GM12878 (cell line): ENCODE results near the gene AGR3. TPM values are rescaled to one million over a fixed set of nuclear protein-coding genes. Genes with fewer than 3 reads are reported as not detected.

Experiments
- ATAC-seq: fragments of 200-7000 bp; cut with Tn5 transposase; 3 replicates; pipeline ENCODE4 v1.9.1; 2020; ENCODE audit warnings: mild to moderate bottlenecking, moderate library complexity
- BruUV-seq: library from RNA; stranded (reverse); fragments of 400-500 nt; replicated peaks from 2 replicates; lab custom pipeline; 2021; lab: Mats Ljungman, UMichigan
- CTCF ChIA-PET: fragments of 300-600 bp; sonication (Branson Sonifier 250); formaldehyde crosslinking; extraction: SDS; loops from one replicate; lab custom pipeline; 2021; ENCODE audit warnings: inconsistent platforms; lab: Yijun Ruan, JAX
- POLR2A ChIA-PET: fragments of 350-600 bp; formaldehyde crosslinking; extraction: SDS; loops from one replicate; lab custom pipeline; 2021; ENCODE audit warnings: inconsistent platforms; lab: Charles Lee
- RAD21 ChIA-PET: fragments of 300-600 bp; sonication (Branson Sonifier 250); formaldehyde crosslinking; loops from one replicate; lab custom pipeline; 2023; ENCODE audit warnings: antibody characterized with exemption; ENCODE audit not compliant: unreplicated experiment; lab: Charles Lee
- SMC1A ChIA-PET: fragments of 300-600 bp; sonication (Branson Sonifier 250); formaldehyde crosslinking; loops from one replicate; lab custom pipeline; 2023; ENCODE audit not compliant: unreplicated experiment, uncharacterized antibody; lab: Charles Lee
- DNase-seq: peaks from one replicate; pipeline ENCODE4 v3.0.0-alpha.2; 2011; ENCODE audit warnings: low read depth, low spot score
- FAIRE-seq: peaks from 3 replicates; lab custom pipeline; 2011; peaks lifted over from hg19 to GRCh38; lab: Jason Lieb, UNC
- H2AFZ ChIP-seq: 2 replicates; pipeline ENCODE4 v1.6.0; 2011; ENCODE audit warnings: low read depth, low read length, control low read depth; ENCODE audit not compliant: control insufficient read depth
- H3K27ac ChIP-seq: 2 replicates; pipeline ENCODE4 v1.5.1; 2011; ENCODE audit warnings: control low read depth; ENCODE audit not compliant: control insufficient read depth, insufficient read depth
- H3K27me3 ChIP-seq, 2 experiments: replicated peaks in 1 of 2; 2 replicates each; pipeline versions ENCODE4 v1.6.0 to v1.6.1; 2011; ENCODE audit warnings: low read length in 1 of 2; ENCODE audit not compliant: control insufficient read depth in 2 of 2, insufficient read depth in 2 of 2
- H3K36me3 ChIP-seq, 2 experiments: 2 replicates each; pipeline ENCODE4 v1.5.1; 2011; ENCODE audit warnings: low read length in 1 of 2; ENCODE audit not compliant: control insufficient read depth in 2 of 2, insufficient read depth in 2 of 2
- H3K4me1 ChIP-seq: 2 replicates; pipeline ENCODE4 v1.6.1; 2011; ENCODE audit warnings: mild to moderate bottlenecking, low read length, moderate library complexity, mixed read lengths; ENCODE audit not compliant: control insufficient read depth, insufficient read depth
- H3K4me2 ChIP-seq: 2 replicates; pipeline ENCODE4 v1.6.0; 2011; ENCODE audit warnings: control low read depth; ENCODE audit not compliant: control insufficient read depth, insufficient read depth
- H3K4me3 ChIP-seq: fragments of 200-600 bp; sonication (generic); 2 replicates; pipeline ENCODE4 v1.5.1; 2016
- H3K79me2 ChIP-seq: 2 replicates; pipeline ENCODE4 v1.6.0; 2011; ENCODE audit warnings: low read length; ENCODE audit not compliant: control insufficient read depth, insufficient read depth
- H3K9ac ChIP-seq: 2 replicates; pipeline ENCODE4 v1.8.0; 2011; ENCODE audit warnings: low read length, control low read depth, mixed read lengths; ENCODE audit not compliant: control insufficient read depth, insufficient read depth
- H3K9me3 ChIP-seq: replicated peaks from 3 replicates; pipeline ENCODE4 v1.5.1; 2011; ENCODE audit warnings: mild to moderate bottlenecking, low read length; ENCODE audit not compliant: control insufficient read depth, insufficient read depth
- H4K20me1 ChIP-seq: 2 replicates; pipeline ENCODE4 v1.6.0; 2011; ENCODE audit not compliant: control insufficient read depth, insufficient read depth
- CHD4 ChIP-seq: fragments of 200-600 bp; sonication (generic); IDR thresholded peaks from 2 replicates; pipeline ENCODE4 v1.6.1; 2016; ENCODE audit warnings: mild to moderate bottlenecking
- JUNB ChIP-seq: IDR thresholded peaks from 2 replicates; pipeline ENCODE4 v1.6.1; 2016; ENCODE audit warnings: antibody characterized with exemption, mild to moderate bottlenecking
- MYB ChIP-seq: fragments of 150-350 bp; IDR thresholded peaks from 2 replicates; pipeline ENCODE4 v1.6.1; 2014; ENCODE audit warnings: mild to moderate bottlenecking, low read depth, low read length, borderline replicate concordance
- RBBP5 ChIP-seq: fragments of 200-600 bp; sonication (generic); conservative IDR thresholded peaks from 2 replicates; pipeline ENCODE4 v1.6.1; 2016
- TBL1XR1 ChIP-seq: IDR thresholded peaks from 2 replicates; pipeline ENCODE4 v1.6.1; 2012; ENCODE audit warnings: low read depth, low read length, improper control_type of control experiment
- WGBS: methylation state at CpG from one replicate; pipeline ENCODE4 v1.1.6; 2016; ENCODE audit warnings: low lambda C conversion rate; ENCODE audit not compliant: insufficient replicate concordance, insufficient coverage; ENCODE audit errors: missing lambda C conversion rate; 5-methylcytosine and 5-hydroxymethylcytosine counted together
- in situ Hi-C: fragments of 300-500 bp; cut with MboI; formaldehyde crosslinking; loops from 9 replicates; pipeline ENCODE4 v1.14.3; 2018; ENCODE audit warnings: mixed read lengths
- intact Hi-C: fragments of 100-400 bp; cut with micrococcal nuclease; formaldehyde crosslinking; loops from one replicate; pipeline ENCODE4 v1.14.2; 2022; ENCODE audit not compliant: unreplicated experiment
- polyA plus RNA-seq, 11 experiments: library from polyadenylated mRNA; depleted of rRNA in 4 of 11; unstranded in 6 of 11; stranded (reverse) in 5 of 11; fragments of >200 nt; fragmentation: Nextera tagmentation in 4 of 11; fragmentation: Illumina TruSeq in 1 of 11; extraction: Ambion mirVana in 4 of 11; extraction: Trizol in 1 of 11; gene quantifications; 1 replicate in 1 of 11; 2 replicates in 10 of 11; pipeline versions ENCODE4 v1.2.1 to v1.2.3, GENCODE V29; 2011 to 2016; ENCODE audit warnings: inconsistent platforms in 2 of 11, missing spikeins in 2 of 11, low read depth in 1 of 11
- total RNA-seq, 4 experiments: library from RNA; depleted of rRNA in 3 of 4; stranded (reverse); fragments of >200 nt in 3 of 4; fragmentation: Illumina TruSeq in 1 of 4; extraction: Trizol in 1 of 4; gene quantifications; 2 replicates each; pipeline versions ENCODE4 v1.2.1 to v1.2.3, GENCODE V29; 2013 to 2021
- TF ChIP-seq, protein P1 (sequence below), 3 experiments: IDR thresholded peaks in 2 of 3; conservative IDR thresholded peaks in 1 of 3; 2 replicates each; pipeline ENCODE4 v1.5.1; 2011; ENCODE audit warnings: low read depth in 3 of 3, low read length in 3 of 3, mild to moderate bottlenecking in 3 of 3, control low read depth in 2 of 3, moderate library complexity in 2 of 3, inconsistent platforms in 1 of 3, mixed read lengths in 1 of 3; ENCODE audit not compliant: control insufficient read depth in 2 of 3, insufficient read depth in 1 of 3; ENCODE audit errors: extremely low read depth in 1 of 3
- TF ChIP-seq, protein P2 (sequence below): fragments of 450-650 bp; IDR thresholded peaks from 2 replicates; pipeline ENCODE4 v1.6.1; 2016; ENCODE audit warnings: mild to moderate bottlenecking

AGR3 gene
- total and polyA plus RNA-seq, 10 of the 15 experiments (the other 5 are each of a cell fraction or from before 2014, with no cell fraction given), result not detected

DNA sequence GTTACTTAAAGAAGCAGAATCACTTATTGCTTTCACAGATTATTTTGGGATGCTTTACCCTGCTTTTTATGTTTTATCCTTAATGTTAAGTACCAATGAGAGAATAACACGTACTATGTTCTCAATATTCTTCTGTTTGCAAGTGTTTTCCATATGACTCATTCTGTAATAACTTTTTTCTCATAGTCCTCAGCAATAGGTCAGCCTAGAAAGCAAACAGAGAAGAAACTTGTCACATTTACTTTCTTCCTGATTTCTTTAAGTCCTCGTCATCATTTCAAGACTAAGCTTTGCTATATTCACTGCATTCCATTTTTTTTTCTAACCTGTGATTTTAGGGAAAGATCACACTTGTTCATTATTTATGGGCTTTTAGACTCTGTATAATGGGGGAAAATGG is 70.2 kb downstream of the AGR3 start:
- SMC1A ChIA-PET, result no interaction called here
- 2% methylated on average over 2 of the region's 2 CpGs for WGBS
- RAD21 ChIA-PET, result no interaction called here
- H3K9me3 ChIP-seq, result no peaks in the 10 kb centered on the region
- no peaks in the 10 kb centered on the region for H3K4me1 ChIP-seq
- H3K27ac ChIP-seq, result no peak overlapping the region
- ATAC-seq (no peak), FAIRE-seq (no peak), DNase-seq (no peak)
- intact Hi-C loops (no loop called here), in situ Hi-C loops (no loop called here)
- H4K20me1 ChIP-seq, result no peaks in the 10 kb centered on the region
- POLR2A ChIA-PET, result no interaction called here
- no peak overlapping the region for H3K4me3 ChIP-seq
- no peaks in the 10 kb centered on the region for H3K27me3 ChIP-seq
- H3K36me3 ChIP-seq, result no peaks in the 10 kb centered on the region
- no peak overlapping the region for H3K4me2 ChIP-seq
- TF ChIP-seq, protein P1, sequence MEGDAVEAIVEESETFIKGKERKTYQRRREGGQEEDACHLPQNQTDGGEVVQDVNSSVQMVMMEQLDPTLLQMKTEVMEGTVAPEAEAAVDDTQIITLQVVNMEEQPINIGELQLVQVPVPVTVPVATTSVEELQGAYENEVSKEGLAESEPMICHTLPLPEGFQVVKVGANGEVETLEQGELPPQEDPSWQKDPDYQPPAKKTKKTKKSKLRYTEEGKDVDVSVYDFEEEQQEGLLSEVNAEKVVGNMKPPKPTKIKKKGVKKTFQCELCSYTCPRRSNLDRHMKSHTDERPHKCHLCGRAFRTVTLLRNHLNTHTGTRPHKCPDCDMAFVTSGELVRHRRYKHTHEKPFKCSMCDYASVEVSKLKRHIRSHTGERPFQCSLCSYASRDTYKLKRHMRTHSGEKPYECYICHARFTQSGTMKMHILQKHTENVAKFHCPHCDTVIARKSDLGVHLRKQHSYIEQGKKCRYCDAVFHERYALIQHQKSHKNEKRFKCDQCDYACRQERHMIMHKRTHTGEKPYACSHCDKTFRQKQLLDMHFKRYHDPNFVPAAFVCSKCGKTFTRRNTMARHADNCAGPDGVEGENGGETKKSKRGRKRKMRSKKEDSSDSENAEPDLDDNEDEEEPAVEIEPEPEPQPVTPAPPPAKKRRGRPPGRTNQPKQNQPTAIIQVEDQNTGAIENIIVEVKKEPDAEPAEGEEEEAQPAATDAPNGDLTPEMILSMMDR (IDR thresholded peaks at IDR 0.05 in 2 of 3, conservative IDR thresholded peaks at IDR 0.05 in 1 of 3; ENCODE audit: control insufficient read depth in 2 of 3, extremely low read depth in 1 of 3, insufficient read depth in 1 of 3, low read depth in 3 of 3, low read length in 3 of 3), result no peak
- TF ChIP-seq, protein P2, sequence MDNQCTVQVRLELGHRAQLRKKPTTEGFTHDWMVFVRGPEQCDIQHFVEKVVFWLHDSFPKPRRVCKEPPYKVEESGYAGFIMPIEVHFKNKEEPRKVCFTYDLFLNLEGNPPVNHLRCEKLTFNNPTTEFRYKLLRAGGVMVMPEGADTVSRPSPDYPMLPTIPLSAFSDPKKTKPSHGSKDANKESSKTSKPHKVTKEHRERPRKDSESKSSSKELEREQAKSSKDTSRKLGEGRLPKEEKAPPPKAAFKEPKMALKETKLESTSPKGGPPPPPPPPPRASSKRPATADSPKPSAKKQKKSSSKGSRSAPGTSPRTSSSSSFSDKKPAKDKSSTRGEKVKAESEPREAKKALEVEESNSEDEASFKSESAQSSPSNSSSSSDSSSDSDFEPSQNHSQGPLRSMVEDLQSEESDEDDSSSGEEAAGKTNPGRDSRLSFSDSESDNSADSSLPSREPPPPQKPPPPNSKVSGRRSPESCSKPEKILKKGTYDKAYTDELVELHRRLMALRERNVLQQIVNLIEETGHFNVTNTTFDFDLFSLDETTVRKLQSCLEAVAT, result no peak
- TF ChIP-seq CHD4 (no peak), MYB (no peak), TBL1XR1 (no peak), JUNB (no peak), RBBP5 (no peak)
- CTCF ChIA-PET, result interaction anchor here (2.8 kb wide), 1 partner anchor 10 kb away, joined by 9 read pairs; no protein-coding TSS in a partner anchor
- no peaks in the 10 kb centered on the region for H3K79me2 ChIP-seq
- H2AFZ ChIP-seq, result no peak overlapping the region
- no TSS peak for BruUV-seq
- H3K9ac ChIP-seq, result no peak overlapping the region
